ENCODE measurements around the gene HDAC10.

Gene HDAC10

DNA sequence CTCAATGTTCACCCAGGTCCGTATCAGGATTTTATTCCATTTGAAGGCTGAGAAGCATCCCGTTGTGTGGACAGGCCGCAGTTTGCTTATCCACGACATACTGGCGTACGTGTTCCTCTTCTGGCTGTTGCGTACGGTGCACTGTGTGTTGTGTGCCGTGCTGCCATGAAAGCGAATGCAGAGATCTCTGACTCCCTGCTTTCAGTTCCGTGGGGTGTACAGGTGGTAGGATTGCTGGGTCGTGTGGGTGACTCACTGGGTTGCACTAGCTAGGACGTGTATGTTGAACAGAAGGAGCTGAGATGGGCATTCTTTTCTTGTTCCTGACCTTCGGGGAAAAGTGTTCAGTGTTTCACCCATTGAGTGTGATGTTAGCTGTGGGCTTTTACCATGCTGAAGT is 39.9 kb downstream of the HDAC10 start:
- H4K12ac ChIP-seq (ENCODE audit: low read depth, low read length) = no peak overlapping the region
- peaks cover 63 to 64% of the 10 kb centered on the region in 2 experiments for H3K36me3 ChIP-seq (ENCODE audit: control insufficient read depth in 1 of 2, insufficient read depth in 2 of 2, low read length in 2 of 2)
- H3K9ac ChIP-seq (ENCODE audit: low read length) = no peak overlapping the region
- no peak overlapping the region for H3K4me3 ChIP-seq (ENCODE audit: low read depth, low read length)
- no peak overlapping the region for H4K8ac ChIP-seq (ENCODE audit: low read depth, low read length)
- no peak overlapping the region for H3K4me2 ChIP-seq (ENCODE audit: low read length)
- no peak overlapping the region for H3K23ac ChIP-seq (ENCODE audit: low read length)
- H2BK12ac ChIP-seq (ENCODE audit: low read length) = no peak overlapping the region
- no peak overlapping the region for H2AK5ac ChIP-seq (ENCODE audit: low read length)
- H3K27me3 ChIP-seq (ENCODE audit: insufficient read depth, low read length) = no peaks in the 10 kb centered on the region
- H3K4me1 ChIP-seq (ENCODE audit: control insufficient read depth in 1 of 2, insufficient read depth in 2 of 2, low read length in 2 of 2) = peaks cover 0 to 4% of the 10 kb centered on the region in 2 experiments
- H3K79me1 ChIP-seq (ENCODE audit: low read length) = no peaks in the 10 kb centered on the region
- no peak overlapping the region for H3K27ac ChIP-seq (ENCODE audit: low read depth, low read length)
- H3K14ac ChIP-seq (ENCODE audit: low read length) = no peak overlapping the region
- H4K91ac ChIP-seq (ENCODE audit: low read depth, low read length) = no peak overlapping the region
- no peak overlapping the region for H3K18ac ChIP-seq (ENCODE audit: low read length)
- H3K4ac ChIP-seq (ENCODE audit: low read depth, low read length) = no peak overlapping the region
- no peak for DNase-seq
- WGBS (ENCODE audit: extremely low coverage, insufficient coverage, insufficient read length) = no CpG with 5 or more reads among the region's 14 CpGs
- no peak overlapping the region for H2AFZ ChIP-seq (ENCODE audit: insufficient read depth, low read length, poor library complexity)
- no peak overlapping the region for H2BK120ac ChIP-seq (ENCODE audit: insufficient read depth, low read length, poor library complexity)
- H3K79me2 ChIP-seq (ENCODE audit: control insufficient read depth, insufficient read depth, low read length, poor library complexity) = no peaks in the 10 kb centered on the region
- peaks cover 4% of the 10 kb centered on the region for H3K9me3 ChIP-seq (ENCODE audit: insufficient read depth, low read depth, low read length)
- H2BK5ac ChIP-seq (ENCODE audit: low read depth, low read length, poor library complexity) = no peak overlapping the region

GRCh38 chr22:50210378-50211139 is 40.5 kb downstream of the HDAC10 start:
- Histone ChIP-seq H3K79me1 (ENCODE audit: low read length) (no peaks in the 10 kb centered on the region), H2AK5ac (ENCODE audit: low read length) (no peak overlapping the region), H3K36me3 (ENCODE audit: control insufficient read depth in 1 of 2, insufficient read depth in 2 of 2, low read length in 2 of 2) (peaks cover 62% of the 10 kb centered on the region in 2 experiments), H2BK5ac (ENCODE audit: low read depth, low read length, poor library complexity) (no peak overlapping the region), H3K27ac (ENCODE audit: low read depth, low read length) (no peak overlapping the region), H3K9me3 (ENCODE audit: insufficient read depth, low read depth, low read length) (peaks cover 4% of the 10 kb centered on the region), H3K4me3 (ENCODE audit: low read depth, low read length) (peak overlapping the region; percentile 10), H3K4me2 (ENCODE audit: low read length) (no peak overlapping the region), H3K4ac (ENCODE audit: low read depth, low read length) (no peak overlapping the region), H2BK12ac (ENCODE audit: low read length) (no peak overlapping the region), H4K8ac (ENCODE audit: low read depth, low read length) (no peak overlapping the region), H2BK120ac (ENCODE audit: insufficient read depth, low read length, poor library complexity) (no peak overlapping the region), H3K4me1 (ENCODE audit: control insufficient read depth in 1 of 2, insufficient read depth in 2 of 2, low read length in 2 of 2) (peaks cover 0 to 4% of the 10 kb centered on the region in 2 experiments), H3K9ac (ENCODE audit: low read length) (no peak overlapping the region), H3K79me2 (ENCODE audit: control insufficient read depth, insufficient read depth, low read length, poor library complexity) (no peaks in the 10 kb centered on the region), H3K14ac (ENCODE audit: low read length) (no peak overlapping the region), H3K23ac (ENCODE audit: low read length) (no peak overlapping the region), H2AFZ (ENCODE audit: insufficient read depth, low read length, poor library complexity) (no peak overlapping the region), H3K27me3 (ENCODE audit: insufficient read depth, low read length) (no peaks in the 10 kb centered on the region), H4K12ac (ENCODE audit: low read depth, low read length) (no peak overlapping the region), H4K91ac (ENCODE audit: low read depth, low read length) (no peak overlapping the region), H3K18ac (ENCODE audit: low read length) (no peak overlapping the region)
- no peak for DNase-seq
- WGBS (ENCODE audit: extremely low coverage, insufficient coverage, insufficient read length) = no CpG with 5 or more reads among the region's 32 CpGs

DNA sequence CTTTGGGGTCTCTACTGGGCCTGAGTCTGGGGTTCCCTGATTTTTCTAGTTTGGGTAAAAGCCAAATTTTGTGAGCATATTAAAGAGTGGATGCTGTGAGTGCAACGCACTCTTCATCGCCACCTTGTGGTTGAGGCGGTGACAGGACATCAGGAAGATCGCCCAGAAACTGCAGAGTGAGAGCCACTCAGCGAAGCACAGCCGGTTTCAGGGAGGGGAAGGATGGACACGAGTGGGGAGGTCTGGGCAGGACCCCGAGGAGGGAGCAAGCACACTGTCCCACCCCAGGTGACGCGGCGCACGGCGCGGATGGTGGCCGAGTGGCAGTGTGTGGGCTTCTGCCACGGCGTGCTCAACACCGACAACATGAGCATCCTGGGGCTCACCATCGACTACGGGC is 41.2 kb downstream of the HDAC10 start:
- no CpG with 5 or more reads among the region's 20 CpGs for WGBS (ENCODE audit: extremely low coverage, insufficient coverage, insufficient read length)
- H2BK120ac ChIP-seq (ENCODE audit: insufficient read depth, low read length, poor library complexity) = no peak overlapping the region

GRCh38 chr22:50208939-50209892 is 41.8 kb downstream of the HDAC10 start:
- peaks cover 52 to 53% of the 10 kb centered on the region in 2 experiments for H3K36me3 ChIP-seq (ENCODE audit: control insufficient read depth in 1 of 2, insufficient read depth in 2 of 2, low read length in 2 of 2)
- no peak overlapping the region for H2BK5ac ChIP-seq (ENCODE audit: low read depth, low read length, poor library complexity)
- no peaks in the 10 kb centered on the region for H3K27me3 ChIP-seq (ENCODE audit: insufficient read depth, low read length)
- H2AFZ ChIP-seq (ENCODE audit: insufficient read depth, low read length, poor library complexity) = no peak overlapping the region
- no peak overlapping the region for H2BK12ac ChIP-seq (ENCODE audit: low read length)
- no peak overlapping the region for H4K91ac ChIP-seq (ENCODE audit: low read depth, low read length)
- no peak overlapping the region for H4K12ac ChIP-seq (ENCODE audit: low read depth, low read length)
- no CpG with 5 or more reads among the region's 31 CpGs for WGBS (ENCODE audit: extremely low coverage, insufficient coverage, insufficient read length)
- H4K8ac ChIP-seq (ENCODE audit: low read depth, low read length) = no peak overlapping the region
- H2AK5ac ChIP-seq (ENCODE audit: low read length) = no peak overlapping the region
- no peak overlapping the region for H3K4me3 ChIP-seq (ENCODE audit: low read depth, low read length)
- no peak overlapping the region for H3K27ac ChIP-seq (ENCODE audit: low read depth, low read length)
- H3K18ac ChIP-seq (ENCODE audit: low read length) = no peak overlapping the region
- H3K9ac ChIP-seq (ENCODE audit: low read length) = no peak overlapping the region
- H3K79me1 ChIP-seq (ENCODE audit: low read length) = no peaks in the 10 kb centered on the region
- no peak overlapping the region for H3K23ac ChIP-seq (ENCODE audit: low read length)
- H3K79me2 ChIP-seq (ENCODE audit: control insufficient read depth, insufficient read depth, low read length, poor library complexity) = no peaks in the 10 kb centered on the region
- H2BK120ac ChIP-seq (ENCODE audit: insufficient read depth, low read length, poor library complexity) = no peak overlapping the region
- peaks cover 0 to 4% of the 10 kb centered on the region in 2 experiments for H3K4me1 ChIP-seq (ENCODE audit: control insufficient read depth in 1 of 2, insufficient read depth in 2 of 2, low read length in 2 of 2)
- H3K4me2 ChIP-seq (ENCODE audit: low read length) = no peak overlapping the region
- no peak for DNase-seq
- no peak overlapping the region for H3K4ac ChIP-seq (ENCODE audit: low read depth, low read length)
- H3K14ac ChIP-seq (ENCODE audit: low read length) = no peak overlapping the region
- peaks cover 4% of the 10 kb centered on the region for H3K9me3 ChIP-seq (ENCODE audit: insufficient read depth, low read depth, low read length)

More for the DNA sequence above, 41.2 kb downstream of the HDAC10 start:
- Histone ChIP-seq H3K18ac (ENCODE audit: low read length) (no peak overlapping the region), H2BK12ac (ENCODE audit: low read length) (no peak overlapping the region), H3K9me3 (ENCODE audit: insufficient read depth, low read depth, low read length) (peaks cover 4% of the 10 kb centered on the region), H3K4me1 (ENCODE audit: control insufficient read depth in 1 of 2, insufficient read depth in 2 of 2, low read length in 2 of 2) (peaks cover 0 to 4% of the 10 kb centered on the region in 2 experiments), H3K4me3 (ENCODE audit: low read depth, low read length) (no peak overlapping the region), H4K8ac (ENCODE audit: low read depth, low read length) (no peak overlapping the region), H3K9ac (ENCODE audit: low read length) (no peak overlapping the region), H3K79me1 (ENCODE audit: low read length) (no peaks in the 10 kb centered on the region), H2AFZ (ENCODE audit: insufficient read depth, low read length, poor library complexity) (no peak overlapping the region), H3K27ac (ENCODE audit: low read depth, low read length) (no peak overlapping the region), H2BK5ac (ENCODE audit: low read depth, low read length, poor library complexity) (no peak overlapping the region), H4K91ac (ENCODE audit: low read depth, low read length) (no peak overlapping the region), H2AK5ac (ENCODE audit: low read length) (no peak overlapping the region), H3K36me3 (ENCODE audit: control insufficient read depth in 1 of 2, insufficient read depth in 2 of 2, low read length in 2 of 2) (peaks cover 56% of the 10 kb centered on the region in 2 experiments), H3K14ac (ENCODE audit: low read length) (no peak overlapping the region), H3K4ac (ENCODE audit: low read depth, low read length) (no peak overlapping the region), H3K79me2 (ENCODE audit: control insufficient read depth, insufficient read depth, low read length, poor library complexity) (no peaks in the 10 kb centered on the region), H4K12ac (ENCODE audit: low read depth, low read length) (no peak overlapping the region), H3K27me3 (ENCODE audit: insufficient read depth, low read length) (no peaks in the 10 kb centered on the region), H3K23ac (ENCODE audit: low read length) (no peak overlapping the region), H3K4me2 (ENCODE audit: low read length) (no peak overlapping the region)
- DNase-seq = peak in 1 of 2 donors; percentile 73
